Subcutaneous preadipocyte (primary cell): ENCODE measurements around the gene NSG2. TPM values are rescaled to one million over a fixed set of nuclear protein-coding genes. Genes with fewer than 3 reads are reported as not detected.

Experiments used
- total RNA-seq: library from RNA; depleted of rRNA; stranded (reverse); fragments of >200 nt; gene quantifications from 2 replicates; pipeline ENCODE4 v1.2.3, GENCODE V29; 2012

NSG2 gene
- not detected in 2 replicates for total RNA-seq

GRCh38 chr5:174045470-174046025 is at the start of gene NSG2:
Gene NSG2 (plus strand): TSS chr5:174045706. CDS start chr5:174046756, 1,050 bp downstream.

Other genes starting within 250 kb of the NSG2 start
- gene CPEB4, start 157.4 kb upstream of the NSG2 start, total RNA-seq = 10.3 and 17.8 TPM in 2 replicates
- gene C5orf47, start 56.5 kb upstream of the NSG2 start, total RNA-seq = not detected in 2 replicates